Measurements from ENCODE around the gene CCDC33.

DNA sequence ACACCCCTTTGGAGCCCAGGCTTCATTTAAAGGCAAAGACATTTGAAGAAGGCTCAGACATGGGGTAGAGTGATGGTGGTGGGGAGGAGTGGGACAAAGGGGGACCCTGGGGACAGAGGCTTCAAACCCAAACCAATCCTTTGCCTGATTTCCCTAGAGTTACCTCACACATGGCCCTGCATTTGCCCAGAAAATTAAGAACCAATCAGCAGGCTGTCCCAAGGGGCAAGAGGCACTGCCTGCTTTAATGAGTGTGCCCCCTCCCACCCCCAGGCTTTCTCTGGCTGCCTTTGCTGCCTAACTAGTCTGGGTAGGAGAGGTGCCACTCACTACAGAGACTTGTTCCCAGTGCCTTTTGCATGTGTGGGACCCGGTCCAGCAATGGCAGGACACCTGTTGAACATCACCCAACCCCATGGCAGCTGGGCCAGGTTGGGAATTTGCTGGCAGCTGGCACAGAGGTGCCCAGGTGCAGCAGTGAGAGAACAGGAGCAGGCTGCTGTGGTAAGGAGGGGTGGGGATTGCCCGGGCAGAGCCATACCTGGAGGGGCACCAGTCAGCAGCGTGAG is 38.4 kb downstream of the CCDC33 start:
- TF ChIP-seq, protein P1, sequence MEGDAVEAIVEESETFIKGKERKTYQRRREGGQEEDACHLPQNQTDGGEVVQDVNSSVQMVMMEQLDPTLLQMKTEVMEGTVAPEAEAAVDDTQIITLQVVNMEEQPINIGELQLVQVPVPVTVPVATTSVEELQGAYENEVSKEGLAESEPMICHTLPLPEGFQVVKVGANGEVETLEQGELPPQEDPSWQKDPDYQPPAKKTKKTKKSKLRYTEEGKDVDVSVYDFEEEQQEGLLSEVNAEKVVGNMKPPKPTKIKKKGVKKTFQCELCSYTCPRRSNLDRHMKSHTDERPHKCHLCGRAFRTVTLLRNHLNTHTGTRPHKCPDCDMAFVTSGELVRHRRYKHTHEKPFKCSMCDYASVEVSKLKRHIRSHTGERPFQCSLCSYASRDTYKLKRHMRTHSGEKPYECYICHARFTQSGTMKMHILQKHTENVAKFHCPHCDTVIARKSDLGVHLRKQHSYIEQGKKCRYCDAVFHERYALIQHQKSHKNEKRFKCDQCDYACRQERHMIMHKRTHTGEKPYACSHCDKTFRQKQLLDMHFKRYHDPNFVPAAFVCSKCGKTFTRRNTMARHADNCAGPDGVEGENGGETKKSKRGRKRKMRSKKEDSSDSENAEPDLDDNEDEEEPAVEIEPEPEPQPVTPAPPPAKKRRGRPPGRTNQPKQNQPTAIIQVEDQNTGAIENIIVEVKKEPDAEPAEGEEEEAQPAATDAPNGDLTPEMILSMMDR (IDR thresholded peaks at IDR 0.05): no peak
- no peak for TF ChIP-seq POLR2A (IDR thresholded peaks at IDR 0.05; ENCODE audit: low read depth)
